DMS114 treated with DMSO at 0.1 percent for 48 hours (cell line): ENCODE data around the gene IGFLR1.
"Not testable (repeated sequence)": the region's sequence is repeated elsewhere in the genome, so short reads cannot be mapped to it uniquely, and the experiment has no call there.

Source experiments
- DNase-seq: peaks from one replicate; lab custom pipeline; 2025; ENCODE audit not compliant: unreplicated experiment; lab: John Stamatoyannopoulos, UW

Gene IGFLR1

DNA sequence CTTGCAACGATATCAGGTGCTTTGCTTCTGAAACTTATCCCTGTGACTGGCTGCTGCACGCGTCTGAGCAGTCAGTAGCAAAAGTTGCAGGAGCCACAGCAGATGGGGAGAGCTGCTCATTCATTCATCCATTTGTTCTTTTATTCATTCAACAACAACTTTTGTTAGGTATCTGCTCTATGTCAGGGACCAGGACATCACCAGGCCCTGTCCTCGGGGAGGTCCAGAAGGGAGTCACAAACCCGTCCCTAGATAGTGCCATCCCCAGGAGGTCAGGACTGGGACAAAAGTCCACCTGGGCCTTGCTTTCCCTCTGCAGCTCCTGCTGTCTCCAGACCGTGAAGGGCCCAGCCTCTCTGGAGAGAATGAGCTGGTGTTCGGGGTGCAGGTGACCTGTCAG lies 35.7 kb upstream of the IGFLR1 start:
- DNase-seq, result no peak

DNA sequence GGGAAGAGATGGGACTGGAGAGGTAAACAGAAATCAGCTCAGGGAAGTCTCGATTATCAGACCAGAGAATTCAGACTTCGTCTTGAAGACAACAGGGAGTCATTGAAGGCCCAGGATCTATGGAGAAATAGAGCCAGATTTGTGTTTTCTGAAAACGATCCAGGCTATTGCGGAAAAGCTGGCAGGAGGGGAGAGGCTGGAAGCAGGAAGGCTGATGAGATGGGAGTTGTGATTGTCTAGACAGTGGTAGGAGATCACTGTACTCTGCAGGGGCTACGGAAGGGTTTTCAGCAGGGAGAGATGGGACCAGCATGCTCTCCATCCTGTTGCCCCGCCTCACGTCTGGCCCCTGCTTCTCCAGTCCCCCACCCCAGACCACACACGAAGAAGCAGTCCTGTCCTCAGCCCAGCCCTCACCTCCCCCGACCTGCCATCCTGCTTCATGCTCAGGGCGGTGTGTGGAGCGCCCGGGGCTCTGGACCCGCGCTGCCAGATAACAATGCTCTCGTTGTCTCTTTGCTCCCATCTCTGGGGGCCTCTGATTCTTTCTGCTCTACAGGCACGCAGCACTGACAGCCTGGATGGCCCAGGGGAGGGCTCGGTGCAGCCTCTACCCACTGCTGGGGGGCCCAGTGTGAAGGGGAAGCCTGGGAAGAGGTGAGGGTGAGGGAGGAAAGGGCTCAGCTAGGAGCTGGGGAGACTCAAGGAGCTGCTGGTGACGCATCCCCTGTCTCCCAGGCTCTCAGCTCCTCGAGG lies 35.0 kb upstream of the IGFLR1 start:
- DNase-seq, result no peak

DNA sequence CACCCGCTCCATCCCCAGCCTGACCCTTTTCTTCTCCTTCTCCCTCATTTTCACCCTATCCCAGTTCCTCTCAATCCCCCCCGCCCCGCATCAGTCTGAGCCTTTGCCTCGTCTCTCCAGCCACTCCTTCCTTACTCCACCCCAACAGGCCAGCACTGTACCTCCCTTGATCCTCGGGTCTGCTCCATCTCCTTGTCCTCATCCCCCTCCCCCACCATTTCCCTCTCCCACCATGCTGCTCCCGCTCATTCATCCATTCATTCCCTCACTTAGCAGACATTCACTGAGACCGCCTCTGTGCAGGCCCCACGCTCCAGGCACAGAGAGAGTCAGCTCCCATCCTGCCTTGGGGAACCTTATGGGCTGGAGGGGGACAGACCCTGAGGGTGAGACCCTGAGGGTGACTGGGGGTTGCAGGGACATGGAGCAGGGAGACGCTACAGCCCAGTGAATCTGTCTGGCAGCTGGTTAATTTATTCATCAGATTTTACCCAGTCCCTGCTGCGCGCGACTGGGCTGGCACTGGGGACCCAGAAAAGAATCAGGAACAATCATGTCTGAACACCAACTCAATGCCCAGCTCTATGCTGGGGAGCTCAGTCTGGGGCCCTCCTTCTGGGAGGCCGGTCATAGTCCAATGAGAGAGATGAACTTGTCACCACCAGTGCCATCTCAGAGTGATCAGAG lies 34.0 kb upstream of the IGFLR1 start:
- DNase-seq, result no peak

DNA sequence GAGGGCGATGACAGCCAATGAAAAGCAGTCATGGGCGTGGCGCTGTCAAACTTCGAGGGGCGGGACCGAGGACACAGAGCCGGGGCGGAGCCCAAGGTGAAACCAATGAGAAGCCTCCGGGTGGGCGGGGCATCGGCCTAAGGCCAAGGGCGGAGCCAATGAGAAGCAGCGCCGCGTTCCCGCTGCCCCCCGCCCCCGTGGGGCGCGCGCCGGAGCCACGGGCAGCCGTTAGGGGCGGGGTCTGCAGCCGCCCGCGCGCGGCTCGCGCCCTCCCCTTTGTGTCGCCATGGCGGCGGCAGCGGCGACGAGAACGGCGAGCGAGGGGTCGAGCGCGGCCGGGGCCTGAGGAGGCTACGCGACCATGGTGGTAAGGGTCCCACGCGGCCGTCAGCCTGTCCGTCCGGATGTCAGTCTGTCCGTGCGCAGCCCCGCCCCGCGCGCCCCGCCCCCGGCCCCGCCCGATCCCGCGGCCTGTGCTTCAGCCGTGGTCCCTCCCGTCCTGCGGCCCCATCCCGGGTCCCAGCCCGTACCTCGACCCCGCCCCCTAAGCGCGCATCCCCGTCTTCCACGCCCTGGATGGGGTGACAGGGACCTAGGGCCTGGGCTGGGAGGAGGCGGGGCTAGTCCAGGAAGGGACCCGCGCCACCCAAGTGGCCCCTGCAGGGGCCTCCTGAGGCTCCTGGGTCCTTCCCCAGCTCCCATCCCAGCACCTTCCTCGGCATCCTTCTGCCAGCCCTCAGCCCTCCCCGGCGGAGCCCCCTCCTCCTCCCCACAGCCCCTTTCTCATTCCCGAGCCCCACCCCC lies 33.2 kb upstream of the IGFLR1 start, which contains the start of gene ARHGAP33:
ARHGAP33 (plus strand) TSS at position 267 of the 804 bp plus-strand sequence; CDS start at position 362, 95 bp downstream.
- DNase-seq, result peak; percentile 96

DNA sequence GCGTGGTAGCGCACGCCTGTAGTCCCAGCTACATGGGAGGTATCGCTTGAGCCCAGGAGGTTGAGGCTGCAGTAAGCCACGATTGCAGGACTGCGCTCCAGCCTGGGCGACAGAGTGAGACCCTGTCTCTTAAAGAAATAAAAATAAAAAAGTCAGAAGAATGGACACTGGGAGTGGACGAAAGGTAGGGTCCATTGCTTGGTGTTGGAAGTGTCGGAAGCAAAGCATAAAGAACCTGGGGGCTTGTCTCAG lies 32.7 kb upstream of the IGFLR1 start:
- DNase-seq, result no peak

DNA sequence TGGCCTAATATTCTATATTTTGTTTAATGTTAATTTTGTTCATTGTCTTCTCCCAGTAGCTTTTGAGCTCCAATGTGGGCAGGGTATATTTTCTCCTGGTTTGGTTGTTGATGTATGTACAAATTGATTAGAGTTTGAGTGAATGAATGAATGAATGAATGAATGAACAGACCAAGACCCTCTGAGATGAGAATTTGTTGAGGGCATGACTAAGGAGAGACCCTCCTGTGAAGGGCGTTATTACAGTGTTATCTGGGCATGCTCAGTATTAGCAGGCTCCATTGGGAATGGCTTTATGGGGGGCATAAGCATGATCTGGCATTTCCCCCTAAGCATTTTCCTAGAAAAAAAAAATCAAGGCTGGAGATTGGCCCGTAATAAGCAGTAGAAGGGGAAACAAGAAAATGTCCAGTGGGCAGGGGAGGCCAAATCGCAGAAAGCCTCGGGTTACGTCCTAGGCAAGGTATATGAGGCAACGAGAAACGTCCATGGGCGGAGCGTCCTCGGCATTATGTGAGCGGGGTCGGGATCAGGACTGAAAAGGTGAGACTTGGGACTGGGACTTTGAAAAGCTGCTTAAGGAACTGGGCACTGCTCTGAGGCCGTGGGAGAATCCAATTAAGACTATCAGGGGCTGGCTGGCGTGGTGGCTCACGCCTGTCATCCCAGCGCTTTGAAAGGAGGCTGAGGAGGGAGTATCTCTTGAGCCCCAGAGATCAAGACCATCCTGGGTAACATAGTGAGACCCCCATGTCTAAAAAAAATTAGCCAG lies 32.2 kb upstream of the IGFLR1 start:
- no peak for DNase-seq

DNA sequence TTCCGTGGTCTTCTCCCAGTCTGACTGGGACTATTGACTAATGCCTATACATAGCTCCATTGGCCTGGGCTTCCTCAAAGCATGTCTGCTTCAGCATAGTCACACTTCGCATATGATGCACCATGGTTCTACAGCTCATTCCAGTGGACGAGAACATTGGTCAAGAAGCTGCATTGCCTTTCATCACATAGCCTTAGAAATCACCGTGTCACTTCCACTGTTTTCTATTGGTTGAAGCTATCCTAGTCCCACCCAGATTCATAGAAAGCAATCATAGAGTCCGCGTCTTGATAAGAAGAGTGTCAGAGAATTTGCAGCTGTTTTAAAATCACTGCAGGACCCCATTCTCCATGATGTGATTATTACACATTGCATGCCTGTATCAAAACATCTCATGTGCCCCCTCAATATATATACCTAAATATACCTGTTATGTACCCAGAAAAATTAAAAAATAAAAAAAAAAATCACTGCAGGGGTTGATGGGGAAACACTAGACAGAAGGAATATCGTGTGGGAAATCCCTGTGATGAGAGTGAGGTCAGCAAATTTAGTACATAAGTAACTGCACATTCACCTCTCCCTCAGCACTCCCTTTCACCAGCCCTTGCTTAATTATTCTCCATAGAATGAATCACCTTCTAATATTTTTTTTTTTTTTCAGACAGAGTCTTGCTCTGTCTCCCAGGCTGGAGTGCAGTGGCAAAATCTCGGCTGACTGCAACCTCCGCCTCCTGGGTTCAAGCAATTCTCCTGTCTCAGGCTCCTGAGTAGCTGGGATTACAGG lies 31.0 kb upstream of the IGFLR1 start:
- DNase-seq, result no peak

DNA sequence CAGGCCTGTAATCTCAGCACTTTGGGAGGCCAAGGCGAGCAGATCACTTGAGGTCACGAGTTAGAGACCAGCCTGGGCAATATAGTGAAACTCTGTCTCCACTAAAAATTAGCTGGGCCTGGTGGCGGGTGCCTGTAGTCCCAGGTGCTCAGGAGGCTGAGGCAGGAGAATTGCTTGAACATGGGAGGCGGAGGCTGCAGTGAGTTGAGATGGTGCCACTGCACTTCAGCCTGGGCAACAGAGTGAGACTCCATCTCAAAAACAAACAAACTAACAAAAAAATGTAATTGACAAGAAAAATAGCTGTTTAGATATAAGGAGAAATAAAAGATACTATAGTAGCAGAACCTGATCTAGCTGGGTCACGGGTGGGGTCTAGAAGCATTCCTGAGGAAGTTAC lies 30.1 kb upstream of the IGFLR1 start:
- not testable (repeated sequence) for DNase-seq

DNA sequence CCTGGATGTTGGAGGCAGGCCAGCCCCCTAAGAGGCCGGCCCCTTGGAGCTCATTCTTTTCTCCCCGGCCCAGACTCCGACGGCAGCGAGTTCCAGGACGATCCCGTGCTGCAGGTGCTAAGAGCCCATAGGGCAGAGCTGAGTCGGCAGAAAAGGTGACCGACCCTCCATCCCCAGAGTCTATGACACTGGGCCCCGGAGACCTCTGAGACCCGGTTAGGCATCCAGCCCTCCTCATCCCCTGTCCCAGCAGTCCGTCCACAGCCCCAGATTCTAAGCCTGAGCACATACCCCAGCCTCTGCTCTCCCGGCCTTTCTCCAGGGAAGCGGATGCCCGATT lies 25.8 kb upstream of the IGFLR1 start:
- no peak for DNase-seq

DNA sequence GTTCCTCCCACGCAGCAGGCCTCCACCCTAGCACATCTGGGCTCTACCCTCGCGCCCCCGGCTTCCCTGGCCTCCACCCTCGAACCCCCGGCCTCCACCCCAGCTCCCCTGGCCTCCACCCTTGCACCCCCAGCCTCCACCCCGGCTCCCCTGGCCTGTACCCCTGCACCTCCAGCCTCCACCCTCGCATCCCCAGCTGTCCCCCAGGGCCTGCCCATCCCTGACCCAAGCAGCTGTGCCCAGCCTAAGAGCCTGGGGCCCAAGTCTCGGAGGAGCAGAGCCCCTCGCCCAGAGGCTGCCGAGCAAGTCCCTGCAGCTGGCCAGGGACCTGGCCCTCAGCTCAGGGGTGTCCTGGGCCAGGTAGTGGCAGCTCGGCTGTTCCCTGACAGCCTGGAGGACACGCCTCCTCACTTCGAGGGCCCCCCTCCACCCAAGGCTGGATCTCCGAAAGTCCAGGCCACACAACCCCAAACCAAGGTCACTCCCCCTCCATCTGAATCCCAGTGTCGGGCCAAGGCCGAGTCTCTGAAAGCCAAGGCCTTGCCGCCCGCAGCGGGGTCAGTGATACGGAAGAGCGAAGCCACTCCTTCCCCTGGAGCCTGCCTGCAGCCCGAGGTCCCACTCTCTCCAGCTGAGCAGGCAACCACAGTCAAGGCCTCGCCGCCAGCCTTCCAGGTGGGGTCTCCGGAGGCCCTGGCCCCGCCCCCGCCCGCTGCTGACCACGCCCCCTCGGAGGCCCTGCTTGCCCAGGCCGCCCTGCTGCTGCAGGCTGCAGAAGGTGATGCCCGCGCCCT lies 25.2 kb upstream of the IGFLR1 start:
- DNase-seq, result no peak

DNA sequence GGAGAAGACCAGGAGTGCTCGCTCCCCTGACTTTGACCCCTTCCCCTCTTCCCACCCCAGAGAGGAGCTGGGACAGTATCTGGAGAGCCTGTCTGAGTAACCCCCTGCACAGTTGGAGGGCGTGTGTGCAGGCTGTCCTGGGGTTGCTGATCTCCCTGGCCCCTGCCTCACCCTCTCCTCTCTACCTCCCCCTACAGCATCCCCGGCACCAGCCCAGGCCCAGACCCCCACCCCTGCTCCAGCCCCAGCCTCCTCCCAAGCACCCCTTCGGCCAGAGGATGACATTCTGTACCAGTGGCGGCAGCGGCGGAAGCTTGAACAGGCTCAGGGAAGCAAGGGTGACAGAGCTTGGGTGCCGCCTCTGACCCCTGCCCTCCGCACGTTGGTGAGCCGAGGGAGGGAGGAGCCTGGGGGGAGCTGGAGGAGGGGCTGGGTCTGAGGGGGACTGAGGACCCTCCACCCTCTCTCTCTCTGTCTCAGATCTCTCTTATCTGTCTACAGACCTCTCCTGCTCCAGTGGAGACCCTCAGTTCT lies 24.4 kb upstream of the IGFLR1 start:
- no peak for DNase-seq

DNA sequence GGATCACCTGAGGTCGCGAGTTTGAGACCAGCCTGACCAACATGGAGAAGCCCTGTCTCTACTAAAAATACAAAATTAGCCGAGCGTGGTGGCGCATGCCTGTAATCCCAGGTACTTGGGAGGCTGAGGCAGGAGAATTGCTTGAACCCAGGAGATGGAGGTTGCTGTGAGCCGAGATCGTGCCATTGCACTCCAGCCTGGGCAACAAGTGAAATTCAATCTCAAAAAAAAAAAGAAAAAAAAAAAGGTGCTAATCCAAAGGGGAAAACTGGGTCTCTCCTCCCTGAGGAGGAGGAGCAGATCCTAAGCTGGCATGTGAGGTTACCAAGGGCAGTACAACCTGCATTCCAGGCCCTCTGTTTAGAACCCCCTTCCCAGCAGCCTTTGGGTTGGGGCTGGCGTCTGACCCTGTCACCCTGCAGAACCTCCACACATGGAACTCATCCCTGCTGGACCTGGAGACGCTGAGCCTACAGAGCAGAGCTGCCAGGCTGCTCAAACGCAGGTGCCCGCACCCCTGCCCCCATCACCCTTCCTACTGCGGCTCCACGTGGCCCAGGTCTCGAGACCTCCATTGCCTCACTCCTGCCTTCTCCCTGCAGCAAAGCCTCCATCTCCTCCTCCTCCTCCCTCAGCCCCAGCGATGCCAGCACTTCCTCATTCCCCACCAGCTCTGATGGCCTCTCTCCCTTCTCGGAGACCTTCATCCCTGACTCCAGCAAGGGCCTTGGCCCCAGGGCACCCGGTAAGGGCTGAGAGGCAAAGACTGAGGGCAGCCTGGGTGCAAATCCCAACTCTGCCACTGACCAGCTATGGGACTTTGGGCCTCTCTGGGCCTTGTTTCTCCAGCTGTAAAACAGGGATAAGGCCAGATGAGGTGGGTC lies 22.4 kb upstream of the IGFLR1 start:
- DNase-seq, result no peak

DNA sequence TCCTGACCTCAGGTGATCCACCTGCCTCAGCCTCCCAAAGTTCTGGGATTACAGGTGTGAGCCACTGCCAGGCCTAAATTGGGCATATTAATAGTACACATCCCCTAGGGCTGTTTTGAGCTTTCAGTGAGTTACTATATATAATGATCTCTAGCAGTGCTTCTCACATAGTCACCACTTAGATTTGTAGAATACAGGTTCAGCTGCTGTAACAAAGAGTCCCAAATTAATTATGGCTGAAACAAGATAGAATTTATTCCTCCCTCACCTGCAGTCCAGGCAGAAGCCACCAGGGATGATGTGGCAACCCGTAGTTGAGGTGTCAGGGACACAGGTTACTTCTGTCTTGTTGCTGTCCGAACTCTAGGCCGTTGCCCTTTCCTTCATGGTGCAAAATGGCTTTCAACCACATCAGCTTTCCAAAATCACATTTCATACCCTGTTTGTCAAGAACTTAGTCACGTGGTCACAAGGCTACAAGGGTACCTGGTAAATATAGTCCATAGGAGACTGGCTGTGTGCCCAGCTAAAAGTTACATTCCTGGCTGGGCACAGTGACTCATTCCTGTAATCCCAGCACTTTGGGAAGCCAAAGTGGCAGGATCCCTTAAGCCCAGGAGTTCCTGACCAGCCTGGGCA lies 18.6 kb upstream of the IGFLR1 start:
- no peak for DNase-seq

DNA sequence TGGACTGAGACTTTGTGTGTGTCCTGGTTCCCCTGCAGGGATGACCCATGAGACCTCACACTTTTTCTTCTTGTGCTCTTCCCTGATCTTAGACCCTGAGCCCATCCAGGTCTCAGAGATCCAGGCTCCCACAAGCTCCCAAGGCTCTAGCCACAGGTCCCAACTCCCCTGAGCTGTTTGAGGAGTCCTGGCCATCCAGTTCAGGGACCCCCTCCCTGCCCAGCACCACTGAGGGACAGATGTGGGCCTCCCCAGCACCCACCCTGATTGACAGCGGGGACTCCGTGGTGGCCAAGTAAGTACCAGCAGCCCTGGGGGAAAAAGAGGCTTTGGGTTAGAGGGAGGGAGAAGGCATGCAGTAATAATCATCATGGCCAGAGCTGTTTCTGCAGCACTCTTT lies 17.4 kb upstream of the IGFLR1 start:
- no peak for DNase-seq

DNA sequence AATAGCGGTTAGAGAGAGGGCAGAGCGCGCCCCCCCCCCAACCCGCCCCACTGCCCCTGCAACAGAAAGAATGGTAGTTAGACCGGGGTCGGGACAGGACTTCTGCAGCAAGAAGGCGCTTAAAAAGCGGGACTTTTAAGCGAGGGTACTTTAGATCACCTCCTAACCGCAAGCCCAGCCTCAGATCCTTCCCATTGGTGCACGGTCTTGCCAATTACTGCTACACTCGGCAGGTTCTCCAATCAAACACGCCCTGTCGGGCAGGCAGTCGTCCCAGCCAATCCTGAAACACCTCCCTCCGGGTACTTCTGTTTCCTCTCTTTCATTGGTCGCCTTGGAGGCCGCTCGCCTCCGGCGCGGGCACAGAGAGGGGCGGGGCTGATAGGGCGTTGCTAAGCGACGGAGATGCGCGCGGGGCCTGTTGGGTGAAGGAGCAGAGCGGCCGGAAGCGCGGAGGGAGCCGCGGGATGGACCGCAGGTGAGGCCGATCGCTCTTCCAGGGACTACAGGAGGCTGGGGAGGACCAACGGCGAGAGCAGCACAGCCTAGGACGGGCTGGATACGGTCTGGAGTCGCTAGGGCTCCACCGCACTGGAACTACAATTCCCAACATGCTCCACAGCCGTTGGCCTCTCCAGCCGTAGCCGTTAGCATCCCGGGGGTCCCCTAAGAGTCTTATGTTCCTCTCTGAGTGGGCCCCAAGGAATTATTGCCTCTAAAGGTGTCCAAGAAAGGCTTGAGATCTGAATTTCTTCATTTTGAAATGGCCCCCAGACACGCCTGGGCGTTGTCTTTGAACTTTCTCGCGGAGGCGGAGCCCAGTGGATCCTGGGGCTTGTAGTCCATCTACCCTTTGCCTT lies 15.7 kb upstream of the IGFLR1 start, which contains the start of gene PROSER3:
PROSER3 (plus strand) TSS at position 428 of the 860 bp plus-strand sequence; CDS start at position 468, 40 bp downstream.
- peak; percentile 99 for DNase-seq

DNA sequence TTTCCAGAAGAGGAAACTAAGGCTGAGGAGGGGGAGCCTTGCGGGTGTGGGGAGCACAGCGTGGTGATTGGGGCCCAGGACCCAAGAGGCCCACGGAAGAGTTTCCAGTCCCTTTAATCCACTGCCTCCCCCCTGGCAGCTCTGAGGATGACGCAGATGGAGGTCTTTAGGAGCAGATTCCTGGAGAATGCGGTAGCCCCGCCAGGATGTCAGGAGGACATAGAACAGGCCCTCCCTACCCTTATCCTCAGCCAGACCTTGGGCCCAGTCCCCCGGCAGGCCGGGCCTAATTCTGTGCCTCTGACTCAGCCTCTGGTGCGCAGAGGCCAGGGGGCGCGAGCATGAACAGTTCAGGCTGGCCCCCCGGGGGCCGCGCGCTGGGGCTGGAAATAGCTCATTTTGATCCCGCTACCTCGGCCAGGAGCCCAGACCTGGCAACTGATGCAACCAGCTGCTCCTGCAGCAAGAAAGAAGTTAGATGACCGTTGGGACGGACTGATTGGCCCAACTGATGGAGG lies 15.0 kb upstream of the IGFLR1 start:
- DNase-seq, result no peak
